Measurements from ENCODE around the gene PTTG1. TPM values are rescaled to one million over a fixed set of nuclear protein-coding genes. Genes with fewer than 3 reads are reported as not detected.

Gene PTTG1
- total RNA-seq, 2 experiments from 2014 or later: 132 to 139 TPM

DNA sequence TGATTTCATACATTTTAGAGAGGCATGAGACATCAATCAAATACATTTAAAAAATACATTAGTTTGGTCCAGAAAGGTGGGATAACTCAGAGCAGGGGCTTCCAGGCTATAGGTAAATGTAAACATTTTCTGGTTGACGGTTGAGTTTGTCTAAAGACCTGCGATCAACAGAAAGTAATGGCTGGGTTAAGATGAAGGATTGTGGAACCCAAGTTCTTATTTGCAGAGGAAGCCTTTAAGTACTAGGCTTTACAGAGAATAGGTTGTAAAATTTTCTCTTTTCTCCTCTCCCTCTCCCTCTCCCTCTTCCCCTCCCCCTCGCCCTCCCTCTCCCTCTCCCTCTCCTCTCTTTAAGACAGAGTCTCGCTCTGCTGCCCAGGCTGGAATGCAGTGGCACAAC lies 50.8 kb downstream of the PTTG1 start:
- CTCF ChIA-PET: interaction anchor here (1.3 to 3.9 kb wide), 2 partner anchors 34 kb away, joined by 4 to 35 read pairs; no protein-coding TSS in a partner anchor
- no peaks in the 10 kb centered on the region for H3K27me3 Mint-ChIP-seq
- TF ChIP-seq CTCF (IDR thresholded peaks at IDR 0.05): no peak
- POLR2A ChIA-PET: interaction anchor here (1.4 kb wide), 1 partner anchor 33 kb away, joined by 3 read pairs; no protein-coding TSS in a partner anchor
- no peak for ATAC-seq
- H3K27ac Mint-ChIP-seq: peak overlapping the region; percentile 66
- H3K4me1 Mint-ChIP-seq (ENCODE audit: low read depth): peaks cover 57% of the 10 kb centered on the region
- H3K4me3 Mint-ChIP-seq: peak overlapping the region; percentile 100
- no peaks in the 10 kb centered on the region for H3K9me3 Mint-ChIP-seq
- intact Hi-C loops (cut with micrococcal nuclease): no loop called here
- peaks cover 71% of the 10 kb centered on the region for H3K36me3 Mint-ChIP-seq (ENCODE audit: low read depth)
- DNase-seq: no peak

DNA sequence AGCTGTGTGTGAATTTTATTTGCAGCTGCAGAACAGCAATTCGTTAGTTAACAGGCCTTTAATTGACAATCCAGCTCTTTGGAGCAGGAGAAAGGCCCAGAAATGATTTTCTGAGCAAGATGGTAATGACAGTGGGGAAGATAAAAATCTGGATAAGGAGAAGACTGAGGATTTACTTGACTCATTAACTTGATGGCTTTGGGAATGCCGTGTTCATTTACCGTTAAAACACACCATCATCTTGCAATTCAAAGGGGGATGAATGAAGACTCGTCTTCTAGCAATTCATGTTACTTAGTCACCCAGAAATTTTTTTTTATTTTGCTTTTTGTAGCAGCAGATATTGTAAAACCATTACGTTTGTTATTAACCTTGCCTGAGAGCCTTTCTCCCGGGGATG lies 52.0 kb downstream of the PTTG1 start:
- DNase-seq (no peak), ATAC-seq (no peak)
- Mint-ChIP-seq H3K27ac (peak overlapping the region; percentile 56), H3K4me1 (ENCODE audit: low read depth) (peaks cover 61% of the 10 kb centered on the region), H3K4me3 (peak overlapping the region; percentile 45), H3K9me3 (no peaks in the 10 kb centered on the region), H3K36me3 (ENCODE audit: low read depth) (peaks cover 74% of the 10 kb centered on the region), H3K27me3 (no peaks in the 10 kb centered on the region)
- no peak for TF ChIP-seq CTCF (IDR thresholded peaks at IDR 0.05)
- intact Hi-C loops (cut with micrococcal nuclease): no loop called here
- ChIA-PET CTCF (interaction anchor here (0.9 to 3.9 kb wide), 4 partner anchors 9 to 35 kb away, joined by 3 to 35 read pairs (median 4); no protein-coding TSS in a partner anchor), POLR2A (interaction anchor here (1.4 kb wide), 1 partner anchor 34 kb away, joined by 3 read pairs; no protein-coding TSS in a partner anchor)

- DNase-seq (no peak), ATAC-seq (no peak)
- no peaks in the 10 kb centered on the region for H3K9me3 Mint-ChIP-seq
- peak overlapping the region; percentile 56 for H3K27ac Mint-ChIP-seq
- H3K4me3 Mint-ChIP-seq: peak overlapping the region; percentile 45
- ChIA-PET POLR2A (interaction anchor here (1.4 kb wide), 1 partner anchor 35 kb away, joined by 3 read pairs; no protein-coding TSS in a partner anchor), CTCF (interaction anchor here (0.9 to 3.9 kb wide), 3 partner anchors 9 to 35 kb away, joined by 3 to 35 read pairs (median 3); no protein-coding TSS in a partner anchor)
- H3K27me3 Mint-ChIP-seq: no peaks in the 10 kb centered on the region
- TF ChIP-seq CTCF (IDR thresholded peaks at IDR 0.05): no peak
- peaks cover 74% of the 10 kb centered on the region for H3K36me3 Mint-ChIP-seq (ENCODE audit: low read depth)
- H3K4me1 Mint-ChIP-seq (ENCODE audit: low read depth): peaks cover 64% of the 10 kb centered on the region
- intact Hi-C loops (cut with micrococcal nuclease): no loop called here
Measured at GRCh38 chr5:160474084-160474483, 52.4 kb downstream of the PTTG1 start.

DNA sequence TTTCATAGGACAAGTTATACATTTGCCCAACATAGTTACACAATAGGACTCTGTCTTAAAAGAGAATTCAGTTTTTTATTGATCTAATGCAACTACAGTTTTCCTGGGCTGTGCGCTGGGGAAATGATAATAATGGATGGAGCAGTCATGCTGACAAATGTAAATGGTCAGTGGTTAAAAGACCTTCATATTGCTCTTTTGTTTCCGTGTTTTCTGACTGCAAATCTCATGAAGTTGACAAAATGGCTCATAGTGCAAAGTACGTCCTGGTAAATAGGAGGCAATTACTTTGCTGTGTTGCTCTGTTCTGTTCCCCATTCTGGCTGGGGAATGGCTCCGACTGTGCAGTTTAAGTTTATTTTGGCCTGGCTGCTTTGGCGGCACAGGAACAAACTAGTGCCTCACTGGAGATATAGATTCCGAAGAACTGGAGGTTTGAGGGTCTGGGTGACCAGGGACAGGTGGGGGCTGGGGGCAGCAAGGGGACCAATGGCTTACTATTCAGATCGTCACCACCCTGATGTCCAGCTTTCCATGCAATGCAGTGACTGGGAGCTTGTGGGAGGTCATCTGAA lies 54.3 kb downstream of the PTTG1 start:
- no peaks in the 10 kb centered on the region for H3K27me3 Mint-ChIP-seq
- peaks cover 72% of the 10 kb centered on the region for H3K36me3 Mint-ChIP-seq (ENCODE audit: low read depth)
- DNase-seq: no peak
- H3K4me3 Mint-ChIP-seq: no peak overlapping the region
- TF ChIP-seq CTCF (IDR thresholded peaks at IDR 0.05): no peak
- intact Hi-C loops (cut with micrococcal nuclease): no loop called here
- no peak for ATAC-seq
- peak overlapping the region; percentile 65 for H3K27ac Mint-ChIP-seq
- peaks cover 64% of the 10 kb centered on the region for H3K4me1 Mint-ChIP-seq (ENCODE audit: low read depth)
- CTCF ChIA-PET: interaction anchor here (3.9 kb wide), 1 partner anchor 37 kb away, joined by 35 read pairs; no protein-coding TSS in a partner anchor
- H3K9me3 Mint-ChIP-seq: no peaks in the 10 kb centered on the region
- POLR2A ChIA-PET: no interaction called here

All from activated CD8-positive, alpha-beta T cell treated with anti-CD3 and anti-CD28 coated beads for 36 hours (primary cell).